ENCODE measurements around the gene RETSAT. TPM values are rescaled to one million over a fixed set of nuclear protein-coding genes. Genes with fewer than 3 reads are reported as not detected.
A peak's percentile ranks its signal among the peaks of the same experiment; 100 is the strongest.

Gene RETSAT
- total and polyA plus RNA-seq, 2 of the 13 experiments (the other 11 are each of a cell fraction or from before 2014, with no cell fraction given), result 46.7 to 61.0 TPM

- TF ChIP-seq ZNF770 (CRISPR knock-in tag; IDR thresholded peaks at IDR 0.05) (peak; percentile 91), HNF1B (CRISPR knock-in tag; IDR thresholded peaks at IDR 0.05) (no peak), PRMT3 (CRISPR knock-in tag; IDR thresholded peaks at IDR 0.05; ENCODE audit: borderline replicate concordance, low read depth) (no peak), LRRFIP1 (CRISPR knock-in tag; conservative IDR thresholded peaks at IDR 0.05) (no peak), ZNF3 (CRISPR knock-in tag; IDR thresholded peaks at IDR 0.05) (no peak), BATF2 (CRISPR knock-in tag; IDR thresholded peaks at IDR 0.05) (no peak), ZBTB38 (CRISPR knock-in tag; IDR thresholded peaks at IDR 0.05) (peak; percentile 51; the same call in 1 of the 2 replicates), PRDM4 (CRISPR knock-in tag; IDR thresholded peaks at IDR 0.05; ENCODE audit: borderline replicate concordance) (no peak), KDM5B (CRISPR knock-in tag; IDR thresholded peaks at IDR 0.05; ENCODE audit: borderline replicate concordance) (peak; percentile 27; the same call in 1 of the 2 replicates), NR3C1 (CRISPR knock-in tag; IDR thresholded peaks at IDR 0.05) (no peak), ATF1 (CRISPR knock-in tag; IDR thresholded peaks at IDR 0.05) (no peak), SNAPC4 (CRISPR knock-in tag; IDR thresholded peaks at IDR 0.05) (no peak), MYNN (CRISPR knock-in tag; IDR thresholded peaks at IDR 0.05; ENCODE audit: low read depth) (no peak)
Observed at GRCh38 chr2:85308896-85309555, 45.3 kb downstream of the RETSAT start (continued).

Measured in HepG2 (cell line).